Measurements from ENCODE around the gene VRK3.
"Not testable (repeated sequence)": the region's sequence is repeated elsewhere in the genome, so short reads cannot be mapped to it uniquely, and the experiment has no call there.

The VRK3 gene, protein sequence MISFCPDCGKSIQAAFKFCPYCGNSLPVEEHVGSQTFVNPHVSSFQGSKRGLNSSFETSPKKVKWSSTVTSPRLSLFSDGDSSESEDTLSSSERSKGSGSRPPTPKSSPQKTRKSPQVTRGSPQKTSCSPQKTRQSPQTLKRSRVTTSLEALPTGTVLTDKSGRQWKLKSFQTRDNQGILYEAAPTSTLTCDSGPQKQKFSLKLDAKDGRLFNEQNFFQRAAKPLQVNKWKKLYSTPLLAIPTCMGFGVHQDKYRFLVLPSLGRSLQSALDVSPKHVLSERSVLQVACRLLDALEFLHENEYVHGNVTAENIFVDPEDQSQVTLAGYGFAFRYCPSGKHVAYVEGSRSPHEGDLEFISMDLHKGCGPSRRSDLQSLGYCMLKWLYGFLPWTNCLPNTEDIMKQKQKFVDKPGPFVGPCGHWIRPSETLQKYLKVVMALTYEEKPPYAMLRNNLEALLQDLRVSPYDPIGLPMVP

GRCh38 chr19:50025022-50025793 is at the start of gene VRK3:
TSS of gene VRK3 (minus strand) at chr19:50025372. CDS start at chr19:50016162, 9,210 bp downstream.
- peak; percentile 98 for DNase-seq (ENCODE audit: low spot score)
- peak; percentile 37 for FAIRE-seq

- FAIRE-seq; DNase-seq (ENCODE audit: low spot score): not testable (repeated sequence)
Observed at GRCh38 chr19:50068382-50068781, 43.2 kb upstream of the VRK3 start.

- DNase-seq (ENCODE audit: low spot score) (no peak), FAIRE-seq (no peak)
Observed at GRCh38 chr19:50067575-50067974, 42.4 kb upstream of the VRK3 start.

DNA sequence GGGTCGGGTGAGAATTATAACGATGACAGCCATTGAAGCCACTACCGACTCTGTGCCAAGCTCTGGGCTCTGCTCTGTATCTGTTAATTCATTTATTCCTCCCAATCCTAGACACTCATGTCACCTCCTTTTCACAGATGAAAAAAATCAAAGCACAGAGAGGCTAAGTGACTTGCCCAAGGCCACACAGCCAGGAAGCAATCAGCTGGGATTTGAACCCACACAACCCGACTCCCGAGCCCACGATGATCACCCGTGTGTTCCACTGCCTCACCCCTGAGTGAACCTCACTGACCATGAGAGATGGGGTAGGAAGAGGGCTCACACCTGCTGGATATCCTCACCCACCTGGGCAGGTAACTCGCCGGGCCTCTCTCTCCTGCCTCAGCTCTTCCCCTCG is 40.8 kb upstream of the VRK3 start:
- DNase-seq (ENCODE audit: low spot score) = no peak
- no peak for FAIRE-seq

DNA sequence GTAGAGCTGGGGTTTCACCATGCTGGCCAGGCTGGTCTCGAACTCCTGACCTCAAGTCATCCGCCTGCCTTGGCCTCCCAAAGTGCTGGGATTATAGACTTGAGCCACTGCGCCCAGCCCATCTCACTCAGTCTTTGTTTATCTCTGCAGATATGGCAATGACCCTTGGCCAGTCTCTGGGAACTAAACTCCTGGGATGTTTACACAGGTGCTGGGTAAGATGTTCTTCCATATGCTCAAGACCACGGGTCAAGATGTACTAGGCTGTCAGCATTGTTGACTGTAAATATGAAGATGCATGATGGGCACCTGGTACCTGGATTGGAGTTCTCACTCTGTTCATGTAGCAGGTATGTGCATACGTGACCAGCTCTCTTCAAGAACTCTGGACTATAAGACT is 36.5 kb upstream of the VRK3 start:
- no peak for DNase-seq (ENCODE audit: low spot score)
- no peak for FAIRE-seq

- FAIRE-seq (no peak), DNase-seq (ENCODE audit: low spot score) (no peak)
Observed at GRCh38 chr19:50060107-50060506, 34.9 kb upstream of the VRK3 start.

DNA sequence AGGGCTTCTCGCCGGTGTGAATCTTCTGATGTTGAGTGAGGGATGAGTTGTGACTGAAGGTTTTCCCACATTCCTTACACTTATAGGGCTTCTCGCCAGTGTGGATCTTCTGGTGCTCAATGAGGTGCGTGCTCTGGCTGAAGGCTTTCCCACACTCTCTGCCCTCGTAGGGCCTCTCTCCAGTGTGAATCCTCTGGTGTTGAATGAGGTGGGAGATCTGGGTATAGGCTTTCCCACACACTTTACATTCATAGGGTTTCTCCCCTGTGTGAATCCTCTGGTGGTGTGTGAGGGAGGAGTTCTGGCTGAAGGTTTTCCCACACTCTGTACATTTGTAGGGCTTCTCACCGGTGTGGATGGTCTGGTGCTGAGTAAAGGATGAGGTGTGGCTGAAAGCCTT is 33.9 kb upstream of the VRK3 start:
- FAIRE-seq (no peak), DNase-seq (ENCODE audit: low spot score) (no peak)

- no peak for DNase-seq (ENCODE audit: low spot score)
- no peak for FAIRE-seq
Observed at GRCh38 chr19:50058425-50058824, 33.3 kb upstream of the VRK3 start.

- DNase-seq (ENCODE audit: low spot score) = no peak
- FAIRE-seq = no peak
Observed at GRCh38 chr19:50053119-50053518, 27.9 kb upstream of the VRK3 start.

- FAIRE-seq (no peak), DNase-seq (ENCODE audit: low spot score) (no peak)
Observed at GRCh38 chr19:50051964-50052363, 26.8 kb upstream of the VRK3 start.

GRCh38 chr19:50051228-50051895 is 26.2 kb upstream of the VRK3 start:
- not testable (repeated sequence) for FAIRE-seq; DNase-seq (ENCODE audit: low spot score)

DNA sequence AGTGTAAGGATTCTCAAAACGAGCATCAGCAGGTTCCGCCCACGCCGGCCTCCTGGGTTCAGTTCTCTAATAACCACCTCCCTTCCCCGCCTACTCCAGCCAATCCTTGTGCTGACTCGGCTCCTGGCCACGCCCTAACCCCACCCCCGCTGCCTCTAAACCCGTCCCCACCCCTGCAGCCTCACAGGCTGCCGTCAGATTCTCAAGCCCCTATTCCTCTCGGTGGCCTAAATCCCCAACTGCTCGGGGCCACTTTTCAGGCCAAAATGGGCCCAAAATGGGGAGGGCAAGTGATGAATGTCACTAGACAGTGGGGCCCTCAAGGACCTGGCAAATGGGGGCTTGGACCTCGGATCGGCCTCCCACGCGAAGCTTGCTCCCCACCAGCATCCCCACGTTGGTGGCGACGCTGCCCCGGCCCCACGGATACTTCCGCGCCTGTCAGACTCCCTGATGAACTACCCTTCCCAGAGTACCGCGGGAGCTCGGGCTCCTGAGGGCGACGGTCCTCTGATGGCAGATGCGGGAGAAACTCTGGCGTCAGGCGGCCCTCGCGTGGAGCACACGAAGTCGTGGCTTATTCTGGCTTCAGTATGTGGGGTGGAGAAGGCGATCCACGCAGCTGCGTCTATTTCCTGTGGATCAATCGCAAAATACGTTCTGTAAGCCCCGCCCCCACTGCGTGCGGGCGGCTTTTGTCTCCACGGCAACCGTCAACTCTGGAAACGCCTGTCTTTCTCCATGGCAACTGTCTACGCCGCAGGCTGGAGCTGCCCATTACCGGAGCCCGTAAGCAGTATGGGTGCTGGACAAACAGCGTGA is 25.4 kb upstream of the VRK3 start:
- DNase-seq (ENCODE audit: low spot score) (peak; percentile 91), FAIRE-seq (no peak)

- DNase-seq (ENCODE audit: low spot score) = no peak
- no peak for FAIRE-seq
Observed at GRCh38 chr19:50047671-50048070, 22.5 kb upstream of the VRK3 start.

DNA sequence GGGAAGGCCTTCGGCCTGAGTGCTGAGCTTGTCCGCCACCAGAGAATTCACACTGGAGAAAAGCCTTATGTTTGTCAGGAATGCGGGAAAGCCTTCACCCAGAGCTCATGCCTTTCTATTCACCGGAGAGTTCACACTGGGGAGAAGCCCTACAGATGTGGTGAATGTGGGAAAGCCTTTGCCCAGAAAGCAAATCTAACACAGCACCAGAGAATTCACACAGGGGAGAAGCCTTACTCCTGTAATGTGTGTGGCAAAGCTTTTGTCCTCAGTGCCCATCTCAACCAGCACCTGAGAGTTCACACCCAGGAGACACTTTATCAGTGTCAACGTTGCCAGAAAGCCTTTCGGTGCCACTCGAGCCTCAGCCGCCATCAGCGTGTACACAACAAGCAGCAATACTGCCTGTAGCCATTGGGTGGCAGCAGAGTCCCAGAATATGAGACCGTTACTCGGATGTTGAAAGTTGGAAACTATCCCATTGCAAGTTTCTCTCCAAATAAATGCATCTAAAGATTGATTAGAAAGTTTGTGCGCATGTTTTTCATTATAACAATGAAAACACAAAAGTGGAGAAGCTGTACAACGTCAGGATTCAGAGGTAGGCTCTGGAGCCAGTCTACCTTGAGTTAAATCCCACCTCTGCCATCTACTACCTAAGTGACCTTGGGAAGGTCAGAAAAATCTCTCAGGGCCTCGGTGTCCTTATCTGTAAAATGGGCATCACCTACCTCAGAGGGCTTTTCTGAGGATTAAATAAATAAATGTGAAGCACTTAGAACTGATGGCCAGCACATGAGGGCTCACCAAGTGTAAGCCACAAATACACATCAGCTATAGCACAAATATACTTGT is 21.7 kb upstream of the VRK3 start:
- peak; percentile 62 for DNase-seq (ENCODE audit: low spot score)

DNA sequence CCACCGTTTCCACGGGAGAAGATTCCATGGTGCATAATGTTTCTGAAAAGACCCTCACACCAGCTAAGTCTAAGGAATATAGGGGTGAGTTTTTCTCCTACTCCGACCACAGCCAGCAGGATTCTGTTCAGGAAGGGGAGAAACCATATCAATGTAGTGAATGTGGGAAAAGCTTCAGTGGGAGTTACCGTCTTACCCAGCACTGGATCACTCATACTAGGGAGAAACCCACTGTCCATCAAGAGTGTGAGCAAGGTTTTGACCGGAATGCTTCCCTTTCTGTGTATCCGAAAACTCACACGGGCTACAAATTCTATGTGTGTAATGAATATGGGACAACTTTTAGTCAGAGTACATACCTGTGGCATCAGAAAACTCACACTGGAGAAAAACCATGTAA is 19.8 kb upstream of the VRK3 start:
- FAIRE-seq = no peak
- DNase-seq (ENCODE audit: low spot score) = no peak

More for the DNA sequence above, 21.7 kb upstream of the VRK3 start:
- no peak for FAIRE-seq

DNA sequence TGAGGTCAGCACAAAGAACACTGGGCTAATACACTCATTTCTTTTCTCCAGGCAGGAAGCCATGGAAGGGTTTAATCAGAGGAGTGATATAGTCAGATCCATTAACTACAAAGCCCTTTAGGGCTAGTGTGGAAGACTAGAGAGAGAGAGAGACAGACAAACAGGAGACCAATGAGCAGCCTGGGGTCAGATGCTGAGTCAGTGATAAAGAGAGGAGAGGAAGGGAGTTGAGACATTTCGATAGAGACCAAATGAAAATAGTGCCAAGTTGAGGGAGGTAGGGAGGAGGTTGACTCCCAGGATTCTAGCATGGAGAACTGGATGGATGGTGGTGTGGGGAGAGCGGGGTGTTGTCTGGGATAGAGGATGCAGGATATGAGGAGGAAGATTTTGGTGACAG is 18.8 kb upstream of the VRK3 start:
- DNase-seq (ENCODE audit: low spot score) (no peak), FAIRE-seq (no peak)

GRCh38 chr19:50042363-50043024 is 17.3 kb upstream of the VRK3 start:
- DNase-seq (ENCODE audit: low spot score) = no peak
- FAIRE-seq = no peak

GRCh38 chr19:50040967-50041366 is 15.8 kb upstream of the VRK3 start:
- FAIRE-seq (no peak), DNase-seq (ENCODE audit: low spot score) (no peak)

- no peak for DNase-seq (ENCODE audit: low spot score)
- no peak for FAIRE-seq
Observed at GRCh38 chr19:50039968-50040367, 14.8 kb upstream of the VRK3 start.

GRCh38 chr19:50036908-50037307 is 11.7 kb upstream of the VRK3 start:
- FAIRE-seq (no peak), DNase-seq (ENCODE audit: low spot score) (no peak)
